Neural cell (in vitro differentiated cells): Measurements from ENCODE around the gene WDR20. TPM values are rescaled to one million over a fixed set of nuclear protein-coding genes. Genes with fewer than 3 reads are reported as not detected.

ENCODE experiments used
- H2AFZ ChIP-seq: fragments of 200-600, 300-800 bp; sonication (generic), shearing (Covaris generic); 2 replicates; pipeline ENCODE4 v1.6.0; 2014; ENCODE audit warnings: low read depth, mild to moderate bottlenecking, antibody characterized with exemption, low read length, moderate library complexity
- H3F3A ChIP-seq: fragments of 200-600 bp; shearing (Covaris generic); 2 replicates; pipeline ENCODE4 v1.6.1; 2016; ENCODE audit warnings: mild to moderate bottlenecking, moderate library complexity, mixed read lengths, antibody characterized with exemption, low read length; ENCODE audit not compliant: insufficient read depth, poor library complexity, severe bottlenecking
- H3K27ac ChIP-seq: fragments of 200-600, 300-800 bp; sonication (generic), shearing (Covaris generic); 2 replicates; pipeline ENCODE4 v1.5.1; 2014; ENCODE audit warnings: mild to moderate bottlenecking, low read length, moderate library complexity
- H3K27me3 ChIP-seq: fragments of 300-800, 200-600 bp; sonication (generic), shearing (Covaris generic); 2 replicates; pipeline ENCODE4 v1.6.0; 2014; ENCODE audit warnings: mild to moderate bottlenecking, low read depth, low read length, moderate library complexity; ENCODE audit not compliant: insufficient read depth
- H3K36me3 ChIP-seq: fragments of 300-800, 200-600 bp; sonication (generic), shearing (Covaris generic); 2 replicates; pipeline ENCODE4 v1.5.1; 2014; ENCODE audit warnings: mild to moderate bottlenecking, antibody characterized with exemption, low read length, moderate library complexity; ENCODE audit not compliant: insufficient read depth
- H3K4me2 ChIP-seq: fragments of 300-800, 200-600 bp; sonication (generic), shearing (Covaris generic); 2 replicates; pipeline ENCODE4 v1.6.0; 2014; ENCODE audit warnings: mild to moderate bottlenecking, low read length
- H3K4me3 ChIP-seq: fragments of 300-800, 200-600 bp; sonication (generic), shearing (Covaris generic); 2 replicates; pipeline ENCODE4 v1.5.1; 2014; ENCODE audit warnings: mild to moderate bottlenecking, low read length, moderate library complexity
- H3K79me2 ChIP-seq: fragments of 200-600 bp; shearing (Covaris generic); replicated peaks from 2 replicates; pipeline ENCODE4 v1.6.0; 2014; ENCODE audit warnings: mild to moderate bottlenecking, low read length, moderate library complexity; ENCODE audit not compliant: insufficient read depth
- H3K9ac ChIP-seq: fragments of 300-800, 200-600 bp; sonication (generic), shearing (Covaris generic); 2 replicates; pipeline ENCODE4 v1.6.1; 2016; ENCODE audit warnings: mild to moderate bottlenecking, low read length, mixed read lengths
- H3K9me2 ChIP-seq: fragments of 200-600 bp; shearing (Covaris generic); 2 replicates; pipeline ENCODE4 v1.6.1; 2016; ENCODE audit warnings: mild to moderate bottlenecking, low read length, mixed read lengths; ENCODE audit not compliant: insufficient read depth
- H3K9me3 ChIP-seq: fragments of 200-600, 300-800 bp; sonication (generic), shearing (Covaris generic); 2 replicates; pipeline ENCODE4 v1.6.1; 2016; ENCODE audit warnings: mild to moderate bottlenecking, mixed run types, low read length, moderate library complexity, mixed read lengths
- H4K20me1 ChIP-seq: fragments of 200-600 bp; shearing (Covaris generic); 2 replicates; pipeline ENCODE4 v1.6.1; 2016; ENCODE audit warnings: mild to moderate bottlenecking, mixed run types; ENCODE audit not compliant: insufficient read depth
- CTCF ChIP-seq: fragments of 450-650 bp; IDR thresholded peaks from 2 replicates; pipeline ENCODE4 v1.5.1; 2014; ENCODE audit warnings: antibody characterized with exemption, mild to moderate bottlenecking, moderate library complexity; ENCODE audit not compliant: poor library complexity, severe bottlenecking
- EP300 ChIP-seq: fragments of 450-650 bp; conservative IDR thresholded peaks from 2 replicates; pipeline ENCODE4 v1.6.1; 2014; ENCODE audit warnings: antibody characterized with exemption, mild to moderate bottlenecking, moderate library complexity; ENCODE audit not compliant: poor library complexity, severe bottlenecking
- EZH2 ChIP-seq: fragments of 200-600, 300-800 bp; shearing (Covaris generic), sonication (generic); IDR thresholded peaks from 2 replicates; pipeline ENCODE4 v1.6.1; 2014; ENCODE audit warnings: antibody characterized with exemption, low read length, borderline replicate concordance, mild to moderate bottlenecking; ENCODE audit not compliant: insufficient read depth, poor library complexity, severe bottlenecking
- MXI1 ChIP-seq: fragments of 450-650 bp; conservative IDR thresholded peaks from 2 replicates; pipeline ENCODE4 v1.6.1; 2014; ENCODE audit warnings: antibody characterized with exemption, mild to moderate bottlenecking; ENCODE audit not compliant: poor library complexity, severe bottlenecking
- POLR2AphosphoS5 ChIP-seq: IDR thresholded peaks from 2 replicates; pipeline ENCODE4 v1.6.1; 2012
- RAD21 ChIP-seq: fragments of 450-650 bp; conservative IDR thresholded peaks from 2 replicates; pipeline ENCODE4 v1.6.1; 2014; ENCODE audit warnings: antibody characterized with exemption, mild to moderate bottlenecking, moderate library complexity
- REST ChIP-seq: IDR thresholded peaks from 2 replicates; pipeline ENCODE4 v1.6.1; 2012; ENCODE audit warnings: borderline replicate concordance
- SMC3 ChIP-seq: fragments of 450-650 bp; conservative IDR thresholded peaks from 2 replicates; pipeline ENCODE4 v1.6.1; 2014; ENCODE audit warnings: antibody characterized with exemption, mild to moderate bottlenecking, moderate library complexity; ENCODE audit not compliant: poor library complexity
- TAF1 ChIP-seq: IDR thresholded peaks from 2 replicates; pipeline ENCODE4 v1.6.1; 2012; ENCODE audit warnings: low read depth
- polyA plus RNA-seq: library from polyadenylated mRNA; depleted of rRNA; stranded (reverse); fragments of >200 nt; gene quantifications from 2 replicates; pipeline ENCODE4 v1.2.3, GENCODE V29; 2014

The WDR20 gene
- polyA plus RNA-seq, 1 donor from 2014 or later, result 28.6 TPM

- Histone ChIP-seq H3K27me3 (peaks cover 6% of the 10 kb centered on the region), H2AFZ (no peak overlapping the region), H3K4me3 (peak overlapping the region; percentile 85), H3K27ac (no peak overlapping the region), H3K4me2 (peak overlapping the region; percentile 91), H3F3A (no peaks in the 10 kb centered on the region), H3K9me3 (no peaks in the 10 kb centered on the region), H3K36me3 (no peaks in the 10 kb centered on the region), H3K79me2 (peaks cover 52% of the 10 kb centered on the region), H3K9me2 (no peaks in the 10 kb centered on the region), H3K9ac (no peak overlapping the region), H4K20me1 (no peaks in the 10 kb centered on the region)
- TF ChIP-seq POLR2AphosphoS5, result no peak
- TF ChIP-seq REST, result no peak
- TF ChIP-seq RAD21, result no peak
- TF ChIP-seq SMC3, result no peak
- TF ChIP-seq TAF1, result no peak
- TF ChIP-seq CTCF, result no peak
- TF ChIP-seq EZH2, result no peak
- no peak for TF ChIP-seq MXI1
- no peak for TF ChIP-seq EP300
Measured at GRCh38 chr14:102141797-102142196, 2.1 kb downstream of the WDR20 start.

- Histone ChIP-seq H3K36me3 (no peaks in the 10 kb centered on the region), H3K9me2 (no peaks in the 10 kb centered on the region), H3K4me2 (no peak overlapping the region), H4K20me1 (no peaks in the 10 kb centered on the region), H3F3A (no peaks in the 10 kb centered on the region), H2AFZ (no peak overlapping the region), H3K9ac (no peak overlapping the region), H3K4me3 (no peak overlapping the region), H3K27ac (no peak overlapping the region), H3K79me2 (peaks cover 64% of the 10 kb centered on the region), H3K27me3 (no peaks in the 10 kb centered on the region), H3K9me3 (no peaks in the 10 kb centered on the region)
- no peak for TF ChIP-seq MXI1
- TF ChIP-seq POLR2AphosphoS5, result no peak
- TF ChIP-seq RAD21, result no peak
- TF ChIP-seq SMC3, result no peak
- TF ChIP-seq TAF1, result no peak
- TF ChIP-seq EP300, result no peak
- no peak for TF ChIP-seq REST
- no peak for TF ChIP-seq EZH2
- no peak for TF ChIP-seq CTCF
Measured at GRCh38 chr14:102144914-102145313, 5.2 kb downstream of the WDR20 start.
